ENCODE measurements around the gene CSAD. TPM values are rescaled to one million over a fixed set of nuclear protein-coding genes. Genes with fewer than 3 reads are reported as not detected.

Gene CSAD
- total RNA-seq, 6 experiments from 2014 or later, result 13.9 to 17.1 (median 16.0) TPM

- no peak for TF ChIP-seq CTCF (IDR thresholded peaks at IDR 0.05)
- H3K36me3 Mint-ChIP-seq (ENCODE audit: low read depth), result no peaks in the 10 kb centered on the region
- no peak overlapping the region for H3K27ac Mint-ChIP-seq
- peaks cover 4% of the 10 kb centered on the region; the same call in 1 of the 2 replicates for H3K27me3 Mint-ChIP-seq (ENCODE audit: insufficient read depth)
- peaks cover 26% of the 10 kb centered on the region for H3K4me1 Mint-ChIP-seq (ENCODE audit: low read depth)
- H3K4me3 Mint-ChIP-seq, result no peak overlapping the region
- no peak for DNase-seq
- H3K9me3 Mint-ChIP-seq, result no peaks in the 10 kb centered on the region
Measured at GRCh38 chr12:53199700-53200099, 19.0 kb upstream of the CSAD start.

GRCh38 chr12:53198486-53199110 lies 17.9 kb upstream of the CSAD start:
- DNase-seq, result no peak
- Mint-ChIP-seq H3K4me1 (ENCODE audit: low read depth) (peaks cover 21% of the 10 kb centered on the region), H3K27me3 (ENCODE audit: insufficient read depth) (peaks cover 6% of the 10 kb centered on the region), H3K27ac (no peak overlapping the region), H3K4me3 (no peak overlapping the region), H3K9me3 (no peaks in the 10 kb centered on the region), H3K36me3 (ENCODE audit: low read depth) (no peaks in the 10 kb centered on the region)
- no peak for TF ChIP-seq CTCF (IDR thresholded peaks at IDR 0.05)

DNA sequence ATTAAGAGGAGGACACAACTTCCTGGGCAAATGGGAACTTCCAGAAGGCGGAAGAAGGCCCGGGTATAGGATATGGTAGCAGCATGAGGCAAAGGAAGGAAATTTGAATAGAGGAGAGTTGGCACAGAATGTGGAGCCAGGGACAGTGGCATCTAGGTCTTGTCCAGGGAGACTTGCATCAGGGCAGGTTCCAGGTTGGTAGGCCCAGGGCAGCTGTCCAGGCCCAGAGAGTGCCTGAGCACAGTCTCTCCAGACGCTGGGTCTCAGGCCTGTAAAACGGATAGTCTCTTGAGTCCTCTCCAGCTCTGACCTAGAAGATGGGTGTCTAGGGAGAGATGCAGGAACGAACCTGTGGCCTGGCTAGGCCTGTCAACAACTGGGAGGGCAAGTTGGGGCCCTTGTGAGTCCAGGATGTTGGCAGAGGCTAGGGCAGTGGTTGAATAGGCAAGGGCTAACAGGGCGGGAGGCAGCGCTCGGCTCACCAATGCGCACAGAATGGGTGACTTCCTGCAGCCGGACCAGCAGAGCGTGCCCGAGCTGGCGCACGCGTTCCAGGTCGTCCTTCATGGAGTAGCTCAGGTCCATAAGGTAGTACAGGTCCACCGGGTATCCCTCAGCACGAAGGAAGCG lies 16.4 kb upstream of the CSAD start:
- Mint-ChIP-seq H3K4me3 (no peak overlapping the region), H3K4me1 (ENCODE audit: low read depth) (peaks cover 21% of the 10 kb centered on the region), H3K27ac (no peak overlapping the region), H3K36me3 (ENCODE audit: low read depth) (no peaks in the 10 kb centered on the region), H3K9me3 (no peaks in the 10 kb centered on the region), H3K27me3 (ENCODE audit: insufficient read depth) (peaks cover 8% of the 10 kb centered on the region)
- DNase-seq, result no peak
- TF ChIP-seq CTCF (IDR thresholded peaks at IDR 0.05), result no peak

GRCh38 chr12:53196486-53196885 lies 15.8 kb upstream of the CSAD start:
- peaks cover 10% of the 10 kb centered on the region for H3K27me3 Mint-ChIP-seq (ENCODE audit: insufficient read depth)
- no peak overlapping the region for H3K4me3 Mint-ChIP-seq
- peaks cover 21% of the 10 kb centered on the region for H3K4me1 Mint-ChIP-seq (ENCODE audit: low read depth)
- 0 out of 2 replicates have a peak, but pooled peaks have one; percentile 13 for TF ChIP-seq CTCF (IDR thresholded peaks at IDR 0.05)
- no peak overlapping the region for H3K27ac Mint-ChIP-seq
- no peaks in the 10 kb centered on the region for H3K36me3 Mint-ChIP-seq (ENCODE audit: low read depth)
- no peak for DNase-seq
- H3K9me3 Mint-ChIP-seq, result no peaks in the 10 kb centered on the region

DNA sequence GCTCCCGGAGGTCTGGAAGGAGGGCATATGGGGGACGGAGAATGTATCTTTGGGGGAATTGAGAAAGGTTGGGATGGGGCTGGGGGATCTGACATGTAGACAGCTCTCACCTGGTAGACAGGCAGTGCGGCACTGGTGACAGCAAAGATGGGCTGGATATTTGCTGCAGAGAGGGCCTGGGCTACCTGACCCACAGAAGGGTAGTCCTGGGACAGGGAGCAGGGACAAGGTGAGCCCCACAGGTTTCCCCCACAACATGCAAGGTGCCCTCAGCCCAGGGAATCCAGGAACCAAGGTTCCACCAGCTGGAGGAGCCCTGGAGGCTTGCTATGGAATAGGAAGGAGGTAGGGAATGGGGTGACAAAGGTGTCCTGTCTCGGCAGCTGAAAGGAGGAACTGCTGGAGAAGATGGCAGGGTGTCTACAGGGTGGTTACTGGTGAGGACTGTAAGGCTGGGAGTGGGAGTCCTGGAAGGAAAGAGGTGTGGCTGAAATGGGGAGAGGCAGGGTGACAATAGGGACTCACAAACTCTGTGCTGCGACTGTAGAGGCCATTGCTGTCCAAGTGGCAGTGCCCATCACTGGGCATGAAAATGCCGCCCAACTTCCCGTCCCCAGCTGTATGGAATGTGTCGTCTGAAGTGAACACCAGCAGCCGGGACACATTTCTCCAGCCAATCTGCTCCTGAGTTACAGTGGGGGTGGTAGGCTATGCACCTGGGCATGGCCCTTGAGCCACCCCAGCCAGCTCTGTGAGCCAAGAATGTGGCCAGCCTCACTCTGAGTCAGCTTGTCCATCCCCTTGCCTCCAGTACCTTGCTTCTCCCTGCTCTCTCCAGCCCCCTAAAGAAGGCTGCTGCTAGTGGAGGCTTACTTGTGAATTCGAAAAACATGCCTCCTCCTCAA lies 15.0 kb upstream of the CSAD start:
- Mint-ChIP-seq H3K27me3 (ENCODE audit: insufficient read depth) (peaks cover 10% of the 10 kb centered on the region), H3K27ac (no peak overlapping the region), H3K4me1 (ENCODE audit: low read depth) (peaks cover 13% of the 10 kb centered on the region), H3K4me3 (no peak overlapping the region), H3K9me3 (no peaks in the 10 kb centered on the region), H3K36me3 (ENCODE audit: low read depth) (no peaks in the 10 kb centered on the region)
- no peak for DNase-seq
- no peak for TF ChIP-seq CTCF (IDR thresholded peaks at IDR 0.05)
